Liver (tissue), 3 donors: ENCODE data around the gene PHLDB2.

Source experiments
- CTCF ChIP-seq: fragments of 150-350 bp; IDR thresholded peaks from 2 replicates; pipeline ENCODE4 v1.5.1; 2017; ENCODE audit warnings: improper control_type of control experiment, low read depth, low read length; ENCODE audit not compliant: missing input control
- GABPA ChIP-seq, 2 donors: IDR thresholded peaks in 1 of 2; conservative IDR thresholded peaks in 1 of 2; 2 replicates each; pipeline ENCODE4 v1.6.1; 2016; ENCODE audit warnings: antibody characterized with exemption in 2 of 2, mild to moderate bottlenecking in 1 of 2, moderate library complexity in 1 of 2
- JUND ChIP-seq, 2 donors: IDR thresholded peaks; 2 replicates each; pipeline ENCODE4 v1.6.1; 2016; ENCODE audit warnings: antibody characterized with exemption in 2 of 2
- TAF1 ChIP-seq: conservative IDR thresholded peaks from 2 replicates; pipeline ENCODE4 v1.6.1; 2016; ENCODE audit warnings: antibody characterized with exemption, mild to moderate bottlenecking
- YY1 ChIP-seq: IDR thresholded peaks from 2 replicates; pipeline ENCODE4 v1.6.1; 2016; ENCODE audit warnings: antibody characterized with exemption, mild to moderate bottlenecking
- ZBTB33 ChIP-seq: IDR thresholded peaks from 2 replicates; pipeline ENCODE4 v1.6.1; 2016; ENCODE audit warnings: antibody characterized with exemption
- TF ChIP-seq, protein P1 (sequence below): IDR thresholded peaks from 2 replicates; pipeline ENCODE4 v1.6.1; 2016; ENCODE audit warnings: antibody characterized with exemption
- TF ChIP-seq, protein P2 (sequence below): IDR thresholded peaks from 2 replicates; pipeline ENCODE4 v1.6.1; 2016; ENCODE audit warnings: antibody characterized with exemption
- donor health status: healthy.
- donor health status: healthy.

DNA sequence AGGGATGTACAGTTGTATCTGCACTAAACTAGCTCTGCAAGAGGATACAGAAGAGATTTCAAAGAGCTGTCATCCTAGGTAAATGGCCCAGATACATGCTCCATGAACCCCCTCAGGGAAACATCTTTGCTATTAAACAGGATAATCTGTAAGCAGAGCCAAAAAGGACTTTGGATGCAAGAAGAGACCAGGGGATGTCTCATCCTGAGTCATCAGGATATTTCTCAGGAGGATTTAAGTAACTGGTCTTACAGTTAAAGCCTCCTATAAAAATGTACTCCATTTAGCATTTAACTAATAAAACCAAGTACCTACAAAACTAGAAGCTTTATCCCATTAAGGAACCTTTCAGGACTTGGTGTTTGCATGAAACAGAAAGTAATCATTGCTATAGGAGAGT is 48.2 kb upstream of the PHLDB2 start:
- TF ChIP-seq, protein P1, sequence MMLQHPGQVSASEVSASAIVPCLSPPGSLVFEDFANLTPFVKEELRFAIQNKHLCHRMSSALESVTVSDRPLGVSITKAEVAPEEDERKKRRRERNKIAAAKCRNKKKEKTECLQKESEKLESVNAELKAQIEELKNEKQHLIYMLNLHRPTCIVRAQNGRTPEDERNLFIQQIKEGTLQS: no peak
- no peak for TF ChIP-seq GABPA (IDR thresholded peaks at IDR 0.05 in 1 of 2, conservative IDR thresholded peaks at IDR 0.05 in 1 of 2)
- no peak for TF ChIP-seq CTCF
- TF ChIP-seq, protein P2, sequence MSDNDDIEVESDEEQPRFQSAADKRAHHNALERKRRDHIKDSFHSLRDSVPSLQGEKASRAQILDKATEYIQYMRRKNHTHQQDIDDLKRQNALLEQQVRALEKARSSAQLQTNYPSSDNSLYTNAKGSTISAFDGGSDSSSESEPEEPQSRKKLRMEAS: no peak
- no peak for TF ChIP-seq TAF1
- TF ChIP-seq ZBTB33: no peak
- no peak for TF ChIP-seq JUND (IDR thresholded peaks at IDR 0.05)
- TF ChIP-seq YY1: no peak
